Measurements from ENCODE around the gene TP53RK. TPM values are rescaled to one million over a fixed set of nuclear protein-coding genes. Genes with fewer than 3 reads are reported as not detected.
A peak's percentile ranks its signal among the peaks of the same experiment; 100 is the strongest.

The TP53RK gene
- total and polyA plus RNA-seq, 2 of the 13 experiments (the other 11 are each of a cell fraction or from before 2014, with no cell fraction given): 12.9 to 25.5 TPM

DNA sequence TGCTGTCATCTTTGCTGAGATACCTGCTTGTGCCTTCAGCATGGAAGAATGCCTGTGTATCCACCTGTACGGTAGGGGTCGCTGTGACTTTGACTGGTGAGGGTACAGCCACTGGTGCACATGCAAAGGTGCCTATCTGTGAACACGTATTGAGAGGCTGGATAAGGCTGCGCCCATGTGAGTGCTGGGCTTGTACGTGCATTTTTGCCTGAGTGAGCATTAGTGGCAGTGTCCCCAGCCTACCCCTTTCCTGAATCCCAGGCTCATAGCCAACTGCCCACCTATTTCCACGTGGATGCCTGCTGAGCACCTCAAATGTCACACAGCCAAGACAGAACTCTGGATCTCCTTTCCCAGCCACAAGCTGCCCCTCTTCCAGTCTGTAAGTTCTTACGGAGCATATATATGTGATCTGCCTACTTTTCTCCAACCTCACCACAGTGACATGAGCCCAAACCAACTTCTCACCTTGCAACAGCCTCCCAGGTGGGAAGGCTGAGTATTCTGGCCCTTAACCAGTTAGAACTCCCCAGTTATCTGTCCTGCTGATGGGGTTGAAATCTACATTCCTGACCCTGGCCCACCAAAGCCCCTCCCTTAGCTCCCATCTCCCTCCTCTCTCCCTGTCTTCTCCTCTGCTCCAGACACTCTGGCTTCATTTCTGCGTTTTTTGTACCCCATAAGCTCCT, 19.1 kb upstream of the TP53RK start (continued):
- TF ChIP-seq GPN1 (CRISPR knock-in tag; IDR thresholded peaks at IDR 0.05; ENCODE audit: borderline replicate concordance) (no peak), LCORL (IDR thresholded peaks at IDR 0.05) (no peak), LCORL (CRISPR knock-in tag; IDR thresholded peaks at IDR 0.05) (no peak; the same call in 1 of the 2 replicates), SMAD3 (CRISPR knock-in tag; IDR thresholded peaks at IDR 0.05) (peak; percentile 60; the same call in 1 of the 2 replicates), MAX (IDR thresholded peaks at IDR 0.05) (peak; percentile 92), MBD4 (IDR thresholded peaks at IDR 0.05; ENCODE audit: borderline replicate concordance, low read length) (no peak), ZNF124 (CRISPR knock-in tag; IDR thresholded peaks at IDR 0.05) (no peak), ZNF891 (CRISPR knock-in tag; IDR thresholded peaks at IDR 0.05) (peak; percentile 84; the same call in 1 of the 2 replicates), EZH2 (conservative IDR thresholded peaks at IDR 0.05; ENCODE audit: low read depth, low read length) (no peak), ZNF629 (CRISPR knock-in tag; conservative IDR thresholded peaks at IDR 0.05) (peak; percentile 5; the same call in 1 of the 2 replicates), ATF7-NPFF (CRISPR knock-in tag; IDR thresholded peaks at IDR 0.05; ENCODE audit: low read depth) (no peak), RAD21 (CRISPR knock-in tag; IDR thresholded peaks at IDR 0.05) (no peak), POGZ (CRISPR knock-in tag; IDR thresholded peaks at IDR 0.05) (peak; percentile 97), ZNF235 (CRISPR knock-in tag; IDR thresholded peaks at IDR 0.05; ENCODE audit: borderline replicate concordance) (0 out of 2 replicates have a peak, but pooled peaks have one; percentile 57), NR2F6 (IDR thresholded peaks at IDR 0.05) (no peak), NR2F6 (CRISPR knock-in tag; IDR thresholded peaks at IDR 0.05) (peak; percentile 59; the same call in 1 of the 2 replicates), ZNF367 (CRISPR knock-in tag; IDR thresholded peaks at IDR 0.05; ENCODE audit: borderline replicate concordance) (0 out of 2 replicates have a peak, but pooled peaks have one; percentile 25), REST (IDR thresholded peaks at IDR 0.05; ENCODE audit: borderline replicate concordance in 1 of 2, low read depth in 1 of 2, low read length in 2 of 2) (no peak), HMG20B (CRISPR knock-in tag; conservative IDR thresholded peaks at IDR 0.05) (peak; percentile 18; the same call in 1 of the 2 replicates), ZNF543 (CRISPR knock-in tag; IDR thresholded peaks at IDR 0.05) (no peak; the same call in 1 of the 2 replicates), ZNF431 (CRISPR knock-in tag; IDR thresholded peaks at IDR 0.05; ENCODE audit: borderline replicate concordance, low read depth) (peak; percentile 82; the same call in 1 of the 2 replicates), SOX13 (IDR thresholded peaks at IDR 0.05) (peak; percentile 9; the same call in 1 of the 2 replicates), SOX13 (CRISPR knock-in tag; conservative IDR thresholded peaks at IDR 0.05 in 1 of 2, IDR thresholded peaks at IDR 0.05 in 1 of 2) (no peak; a peak in 1 of 4 replicates), GABPB1 (CRISPR knock-in tag; IDR thresholded peaks at IDR 0.05) (peak; percentile 54; the same call in 1 of the 2 replicates), ETV6 (CRISPR knock-in tag; conservative IDR thresholded peaks at IDR 0.05) (0 out of 2 replicates have a peak, but pooled peaks have one; percentile 41), TBP (CRISPR knock-in tag; IDR thresholded peaks at IDR 0.05) (no peak), ZNF616 (CRISPR knock-in tag; IDR thresholded peaks at IDR 0.05; ENCODE audit: low read depth) (peak; percentile 45; the same call in 1 of the 2 replicates), ZNF713 (CRISPR knock-in tag; IDR thresholded peaks at IDR 0.05) (no peak; the same call in 1 of the 2 replicates)

Data from HepG2 (cell line).